HG03439 (cell line): ENCODE results near the gene RPL10.
"Not testable (repeated sequence)": the region's sequence is repeated elsewhere in the genome, so short reads cannot be mapped to it uniquely, and the experiment has no call there.

Experiments
- ATAC-seq: cut with Tn5 transposase; IDR thresholded peaks from one replicate; pipeline ENCODE4 v1.9.1; 2021; ENCODE audit warnings: mild to moderate bottlenecking, moderate library complexity; ENCODE audit not compliant: unreplicated experiment

RPL10 gene

DNA sequence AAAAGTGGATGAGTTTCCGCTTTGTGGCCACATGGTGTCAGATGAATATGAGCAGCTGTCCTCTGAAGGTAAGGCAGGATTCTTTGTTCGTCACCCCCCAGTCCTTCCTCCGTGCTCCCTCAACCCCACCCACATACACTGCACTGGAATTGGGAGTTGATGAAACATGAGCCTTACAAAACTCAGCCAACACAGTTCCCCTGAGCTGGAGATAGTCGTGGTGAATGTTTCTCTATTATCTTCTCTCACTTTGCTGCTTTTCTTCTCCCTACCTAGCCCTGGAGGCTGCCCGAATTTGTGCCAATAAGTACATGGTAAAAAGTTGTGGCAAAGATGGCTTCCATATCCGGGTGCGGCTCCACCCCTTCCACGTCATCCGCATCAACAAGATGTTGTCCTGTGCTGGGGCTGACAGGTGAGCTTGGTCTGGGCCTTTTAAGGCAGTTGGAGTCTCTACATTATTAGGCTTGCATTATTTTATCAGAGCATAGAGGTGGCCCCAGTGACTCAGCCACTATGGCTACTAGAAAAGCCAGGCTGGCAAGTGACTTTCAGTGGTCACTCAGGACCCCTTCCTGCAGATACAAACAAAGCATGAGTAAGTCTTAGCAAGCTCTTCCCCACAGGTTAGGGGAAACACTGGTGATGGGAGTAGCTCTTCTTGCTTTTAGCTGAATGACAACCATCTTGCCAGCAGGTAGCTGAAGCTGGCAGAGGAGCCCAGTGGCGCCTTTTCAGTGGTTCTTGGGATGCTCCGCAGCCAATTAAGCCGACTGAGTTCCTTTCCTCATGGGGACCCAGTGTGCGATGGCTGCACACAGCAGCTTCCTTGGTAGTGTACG is 1.6 kb downstream of the RPL10 start:
- no peak for ATAC-seq

DNA sequence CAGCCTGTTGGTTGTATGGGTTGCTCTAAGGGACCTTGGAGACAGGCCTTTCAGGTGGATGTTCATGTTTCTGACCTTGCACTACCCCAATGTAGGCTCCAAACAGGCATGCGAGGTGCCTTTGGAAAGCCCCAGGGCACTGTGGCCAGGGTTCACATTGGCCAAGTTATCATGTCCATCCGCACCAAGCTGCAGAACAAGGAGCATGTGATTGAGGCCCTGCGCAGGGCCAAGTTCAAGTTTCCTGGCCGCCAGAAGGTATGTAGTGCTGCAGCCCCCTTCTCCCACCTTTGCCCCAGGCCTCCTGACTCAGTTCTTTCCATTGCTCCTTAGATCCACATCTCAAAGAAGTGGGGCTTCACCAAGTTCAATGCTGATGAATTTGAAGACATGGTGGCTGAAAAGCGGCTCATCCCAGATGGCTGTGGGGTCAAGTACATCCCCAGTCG is 2.2 kb downstream of the RPL10 start:
- ATAC-seq, result not testable (repeated sequence)

GRCh38 chrX:154401045-154401799 is 3.0 kb downstream of the RPL10 start:
- no peak for ATAC-seq

DNA sequence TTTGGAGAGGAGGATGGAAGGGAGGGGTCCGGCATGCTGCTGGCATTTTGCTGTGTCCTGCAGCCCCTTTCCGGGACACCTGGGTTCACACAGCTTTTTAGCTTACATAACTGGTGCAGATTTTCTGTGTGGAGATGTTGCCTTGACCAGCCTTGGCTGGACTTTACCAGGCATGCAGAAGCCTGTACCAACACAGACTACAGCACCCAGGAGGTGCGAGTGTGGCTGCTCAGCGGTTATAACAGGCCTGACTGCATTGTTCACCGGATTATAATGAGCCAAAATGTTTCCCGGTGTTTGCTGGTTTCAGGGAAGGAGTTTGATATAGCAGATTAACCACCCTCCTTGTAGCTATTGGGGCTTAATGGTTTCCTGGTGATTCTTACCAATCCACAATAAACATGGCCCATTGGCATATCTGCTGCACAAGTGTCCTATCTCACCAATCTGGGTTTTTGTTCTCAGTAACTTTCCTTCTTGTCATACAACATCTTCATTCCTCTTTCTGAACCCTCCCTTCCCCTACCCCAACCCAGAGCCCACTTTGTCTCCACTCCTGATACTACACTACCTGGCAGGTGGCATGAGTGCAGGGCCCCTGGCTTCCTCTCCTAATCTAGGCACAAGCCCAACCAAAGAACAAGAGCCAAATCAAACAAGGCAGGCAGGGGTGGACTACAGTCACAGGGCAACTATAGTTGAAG is 3.9 kb downstream of the RPL10 start:
- ATAC-seq, result no peak

- ATAC-seq, result no peak
Measured at GRCh38 chrX:154402622-154403127, 4.5 kb downstream of the RPL10 start.

DNA sequence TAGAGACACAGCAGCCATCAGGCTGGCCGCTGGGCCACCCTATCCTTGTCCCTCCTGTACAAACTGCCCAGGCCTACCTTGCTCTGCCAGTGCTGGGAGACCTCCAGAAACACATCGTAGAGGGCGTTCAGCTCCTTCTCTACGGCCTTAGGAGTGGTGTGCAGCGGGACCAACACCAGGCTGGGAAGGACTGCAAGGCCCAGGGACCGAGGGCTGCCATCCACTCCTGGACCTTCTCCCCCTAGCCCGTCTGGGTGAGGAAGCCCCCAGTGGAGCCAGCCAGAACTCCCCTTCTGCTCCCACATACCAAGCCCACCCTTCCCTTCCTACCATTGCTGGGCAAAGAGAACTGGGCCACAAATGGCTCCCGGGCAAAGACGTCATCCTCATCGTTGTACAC is 5.0 kb downstream of the RPL10 start:
- ATAC-seq, result no peak

DNA sequence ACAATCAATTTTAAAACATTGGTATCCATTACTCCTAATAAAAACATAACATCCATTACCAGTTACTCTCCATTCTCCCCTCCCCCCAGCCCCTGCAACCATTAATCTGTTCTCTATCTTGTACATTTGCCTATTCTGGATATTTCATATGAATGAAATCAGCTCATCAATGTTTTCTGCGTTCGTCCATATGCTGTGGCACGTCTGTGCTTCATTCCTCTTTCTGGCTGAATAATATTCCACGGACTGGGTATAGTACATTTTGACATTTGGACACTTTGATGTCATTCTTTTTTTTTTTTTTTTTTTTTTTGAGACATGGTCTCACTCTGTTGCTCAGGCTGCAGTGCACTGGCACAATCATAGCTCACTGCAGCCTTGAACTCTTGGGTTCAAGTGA is 5.7 kb downstream of the RPL10 start:
- no peak for ATAC-seq

DNA sequence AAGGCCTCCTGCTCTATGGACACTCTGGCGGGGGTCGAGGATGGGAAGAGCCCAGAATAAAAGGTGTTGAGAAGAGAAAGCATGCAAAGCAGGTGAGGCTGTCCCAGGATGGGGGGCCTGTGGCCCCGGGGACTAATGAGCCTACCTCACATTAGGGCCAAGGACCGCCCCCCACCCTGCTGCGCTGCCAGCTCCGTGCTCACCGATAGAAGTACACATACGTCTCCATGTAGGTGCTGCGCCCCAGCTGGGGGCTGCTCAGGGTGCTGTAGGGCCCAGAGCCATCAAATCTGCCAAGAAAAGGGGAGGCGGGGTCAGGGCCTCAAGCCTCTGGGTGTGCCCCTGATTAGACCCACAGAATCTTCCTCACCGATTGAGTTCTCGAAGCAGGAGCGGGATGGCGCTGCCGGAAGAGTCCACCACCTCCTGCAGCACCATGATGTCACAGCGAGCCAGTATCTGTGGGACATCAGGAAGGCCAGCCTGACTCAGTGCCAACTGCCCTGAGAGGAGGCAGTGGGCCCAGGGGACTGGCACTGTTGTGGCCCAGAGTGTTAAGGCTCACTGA is 6.5 kb downstream of the RPL10 start:
- no peak for ATAC-seq

GRCh38 chrX:154408659-154409221 is 10.6 kb downstream of the RPL10 start:
- ATAC-seq, result no peak

DNA sequence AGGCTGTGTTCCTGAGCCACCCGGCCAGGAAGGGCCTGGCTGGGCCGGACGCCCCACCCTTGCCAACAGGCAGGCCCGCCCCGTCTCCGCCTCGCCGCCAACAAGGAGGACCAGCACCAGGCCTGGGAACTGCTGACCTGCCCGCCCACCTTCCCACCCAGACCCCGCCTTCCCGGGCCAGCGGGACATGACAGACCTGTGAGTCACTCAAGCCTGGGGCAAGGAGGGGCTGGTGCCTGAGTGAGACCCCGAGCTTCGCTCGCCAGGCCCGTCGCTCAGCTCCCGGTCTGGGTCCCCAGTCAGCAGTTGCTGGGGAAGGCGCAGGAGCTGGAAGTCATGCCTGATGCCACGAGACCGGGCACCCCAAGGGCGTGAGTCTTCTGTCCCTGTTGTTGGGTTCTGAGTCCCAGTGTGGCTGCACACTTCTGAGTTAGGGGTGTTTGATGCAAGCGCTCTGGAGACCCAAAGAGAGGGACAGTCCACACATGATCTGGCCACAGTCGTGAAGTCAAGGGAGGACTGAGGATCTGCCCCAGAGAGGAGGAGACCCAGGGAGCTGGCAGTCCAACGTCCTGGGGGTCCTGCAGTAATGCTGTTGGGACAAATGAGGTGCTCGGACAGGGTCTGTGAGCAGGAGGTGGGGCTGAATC is 11.2 kb downstream of the RPL10 start, which contains the start of gene DNASE1L1:
TSS of gene DNASE1L1 (minus strand) at position 33 of the 650 bp plus-strand sequence. CDS start 3,686 bp downstream, outside the sequence.
- ATAC-seq, result no peak

GRCh38 chrX:154411981-154412340 is 13.8 kb downstream of the RPL10 start:
- ATAC-seq, result peak; percentile 46

- no peak for ATAC-seq
Measured at GRCh38 chrX:154412468-154412867, 14.3 kb downstream of the RPL10 start.

DNA sequence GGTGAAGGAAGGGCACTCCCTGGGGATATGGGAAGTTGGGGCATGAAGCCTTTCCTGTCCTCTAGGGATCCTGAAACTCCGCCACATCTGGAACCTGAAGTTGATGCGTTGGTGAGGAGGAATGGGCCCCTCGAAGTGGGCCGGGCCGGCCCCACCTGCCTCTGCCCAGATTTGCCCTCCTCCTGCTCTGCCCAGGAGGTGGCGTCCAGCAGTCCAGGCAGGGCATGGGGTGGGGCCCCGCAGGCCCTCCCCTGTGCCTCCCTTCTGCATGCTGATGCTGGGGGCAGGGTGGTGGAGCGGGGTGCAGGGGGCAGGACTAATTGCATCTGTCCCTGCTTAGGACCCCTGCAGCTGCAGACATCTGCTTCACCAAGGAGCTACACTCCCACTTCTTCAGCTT is 15.0 kb downstream of the RPL10 start:
- no peak for ATAC-seq

DNA sequence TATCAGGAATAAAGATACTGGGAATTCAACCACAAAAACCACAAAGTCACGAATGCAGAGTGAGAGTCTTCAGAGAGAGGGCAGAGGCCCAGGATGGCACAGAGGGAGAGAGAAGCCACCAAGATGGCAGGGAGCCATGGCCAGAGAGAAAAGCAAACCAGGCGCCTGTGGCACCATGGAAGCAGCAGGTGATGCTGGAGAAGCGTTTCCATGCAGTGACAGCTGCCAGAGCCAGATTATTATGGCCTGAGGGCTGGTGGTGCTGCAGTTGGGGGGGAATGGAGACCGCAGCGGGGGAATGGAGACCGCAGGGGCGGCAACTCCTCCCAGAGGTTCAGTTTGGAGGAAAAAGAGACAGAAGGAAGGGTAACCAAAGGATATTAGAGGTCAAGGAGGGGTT is 19.0 kb downstream of the RPL10 start:
- no peak for ATAC-seq

DNA sequence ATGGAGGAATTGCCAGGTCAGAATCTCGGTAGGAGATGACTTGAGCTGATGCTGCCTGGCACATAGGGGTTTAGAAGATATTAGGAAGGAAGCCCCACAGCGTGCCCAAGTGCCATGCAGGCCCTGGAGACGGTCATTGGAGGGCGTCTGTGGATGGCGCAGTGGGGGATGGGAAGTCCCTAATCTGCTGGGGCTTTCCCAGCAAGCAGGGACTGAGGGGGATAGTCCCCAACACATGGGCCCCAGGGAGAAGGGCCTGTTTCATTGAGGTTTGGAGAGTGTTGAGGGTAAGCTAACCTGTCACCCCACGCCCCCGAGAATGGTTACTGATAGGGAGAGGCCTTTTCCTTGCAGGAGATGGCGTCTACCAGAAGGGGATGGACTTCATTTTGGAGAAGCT is 21.0 kb downstream of the RPL10 start:
- no peak for ATAC-seq

- ATAC-seq, result no peak
Measured at GRCh38 chrX:154419688-154420401, 21.7 kb downstream of the RPL10 start.

GRCh38 chrX:154420402-154420756 is 22.2 kb downstream of the RPL10 start:
- ATAC-seq, result no peak

DNA sequence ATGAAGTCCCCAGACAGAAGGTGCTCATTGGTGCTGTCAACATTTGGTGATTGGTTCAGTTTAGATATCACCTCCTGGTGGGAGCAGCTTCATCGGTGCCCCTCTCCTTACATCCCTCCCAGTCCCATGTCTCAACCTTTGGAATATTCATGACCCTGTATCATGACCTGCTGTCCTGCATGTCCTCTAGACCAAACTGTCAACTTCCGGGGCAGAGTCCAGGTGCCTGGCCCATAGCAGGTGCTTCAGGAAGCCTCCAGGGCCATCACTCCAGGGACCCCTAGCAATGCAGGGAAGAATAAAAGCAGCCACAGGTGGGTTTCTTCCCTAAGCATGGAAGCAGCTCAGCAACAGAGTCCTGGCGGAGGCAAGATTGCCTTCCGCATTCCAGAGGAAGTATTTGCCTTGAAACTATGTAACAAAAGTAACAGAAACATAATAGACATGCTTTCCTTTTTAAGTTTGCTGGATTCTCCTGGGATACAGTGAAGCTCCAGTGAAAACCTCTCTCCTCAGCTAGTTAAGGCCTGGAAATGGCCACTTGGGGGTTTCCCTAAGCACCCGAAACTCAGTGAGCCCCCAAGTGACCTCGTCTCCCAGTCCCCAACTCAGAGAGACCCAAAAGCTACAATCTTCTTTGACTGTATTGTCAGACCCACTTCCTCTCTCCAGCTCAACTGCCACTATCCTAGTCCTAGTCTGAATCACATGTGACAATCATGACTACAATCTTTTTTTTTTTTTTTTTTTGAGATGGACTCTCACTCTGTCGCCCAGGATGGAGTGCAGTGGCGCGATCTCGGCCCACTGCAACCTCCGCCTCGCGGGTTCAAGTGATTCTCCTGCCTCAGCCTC is 29.0 kb downstream of the RPL10 start:
- no peak for ATAC-seq
